Activated CD8-positive, alpha-beta T cell treated with anti-CD3 and anti-CD28 coated beads for 36 hours (primary cell): ENCODE data around the gene CDC5L. TPM values are rescaled to one million over a fixed set of nuclear protein-coding genes. Genes with fewer than 3 reads are reported as not detected.

Source experiments
- ATAC-seq: fragments of 200-7000 bp; cut with Tn5 transposase; one replicate; pipeline ENCODE4 v1.10.0; 2021; ENCODE audit warnings: mild to moderate bottlenecking, moderate library complexity
- CTCF ChIA-PET: fragments of 350-600 bp; sonication (Branson Sonifier 250); formaldehyde crosslinking; loops from one replicate; lab custom pipeline; 2021; ENCODE audit warnings: antibody characterized with exemption; lab: Charles Lee
- POLR2A ChIA-PET: fragments of 350-600 bp; sonication (Branson Sonifier 250); formaldehyde crosslinking; loops from one replicate; lab custom pipeline; 2021; ENCODE audit warnings: antibody characterized with exemption; lab: Charles Lee
- DNase-seq: peaks from one replicate; pipeline ENCODE4 v3.0.0-alpha.2; 2020
- H3K27ac Mint-ChIP-seq: one replicate; pipeline ENCODE4 v1.8.0; 2021; ENCODE audit warnings: mild to moderate bottlenecking, mixed read lengths
- H3K27me3 Mint-ChIP-seq: one replicate; pipeline ENCODE4 v1.8.0; 2021; ENCODE audit warnings: mixed read lengths
- H3K36me3 Mint-ChIP-seq: one replicate; pipeline ENCODE4 v1.8.0; 2021; ENCODE audit warnings: low read depth, mixed read lengths
- H3K4me1 Mint-ChIP-seq: one replicate; pipeline ENCODE4 v1.8.0; 2021; ENCODE audit warnings: low read depth, mixed read lengths
- H3K4me3 Mint-ChIP-seq: one replicate; pipeline ENCODE4 v1.8.0; 2021; ENCODE audit warnings: mild to moderate bottlenecking, moderate library complexity, mixed read lengths
- H3K9me3 Mint-ChIP-seq: one replicate; pipeline ENCODE4 v1.8.0; 2021; ENCODE audit warnings: mixed read lengths
- intact Hi-C: fragments of 100-400 bp; cut with micrococcal nuclease; formaldehyde crosslinking; loops from one replicate; pipeline ENCODE4 v1.10.0; 2022
- total RNA-seq, 2 experiments: library from RNA; stranded (reverse); gene quantifications; one replicate each; pipeline ENCODE4 v1.2.3, GENCODE V29; 2021
- TF ChIP-seq, protein P1 (sequence below): fragments of 200-600 bp; IDR thresholded peaks from one replicate; pipeline ENCODE4 v1.8.0; 2022; ENCODE audit warnings: antibody characterized with exemption, mild to moderate bottlenecking

The CDC5L gene
- total RNA-seq, 2 experiments from 2014 or later = 20.4 to 21.4 TPM

DNA sequence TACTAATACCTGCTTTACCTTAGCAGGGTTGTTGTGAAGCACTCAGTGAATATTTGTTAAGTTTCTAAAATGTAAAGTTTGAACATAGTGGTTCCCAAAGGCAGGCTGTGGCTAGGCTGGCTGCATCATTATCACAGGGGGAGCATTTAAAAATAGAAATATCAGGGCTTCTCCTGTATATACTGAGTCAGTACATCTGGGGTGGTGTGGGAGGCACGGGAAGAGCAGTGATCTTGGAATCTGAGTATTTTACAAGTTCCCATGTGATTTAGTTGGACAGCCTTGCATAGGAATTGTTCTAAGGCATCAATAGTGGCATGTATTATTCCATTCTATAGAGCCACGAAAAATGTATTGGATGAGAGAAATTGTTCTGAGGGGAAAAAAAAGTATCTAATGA lies 8.0 kb downstream of the CDC5L start:
- intact Hi-C loops = no loop called here
- DNase-seq = no peak
- peak overlapping the region; percentile 22 for H3K27ac Mint-ChIP-seq
- no peaks in the 10 kb centered on the region for H3K9me3 Mint-ChIP-seq
- CTCF ChIA-PET = no interaction called here
- no peak for ATAC-seq
- peaks cover 66% of the 10 kb centered on the region for H3K36me3 Mint-ChIP-seq
- H3K4me1 Mint-ChIP-seq = peaks cover 17% of the 10 kb centered on the region
- POLR2A ChIA-PET = no interaction called here
- H3K4me3 Mint-ChIP-seq = no peak overlapping the region
- H3K27me3 Mint-ChIP-seq = no peaks in the 10 kb centered on the region
- TF ChIP-seq, protein P1, sequence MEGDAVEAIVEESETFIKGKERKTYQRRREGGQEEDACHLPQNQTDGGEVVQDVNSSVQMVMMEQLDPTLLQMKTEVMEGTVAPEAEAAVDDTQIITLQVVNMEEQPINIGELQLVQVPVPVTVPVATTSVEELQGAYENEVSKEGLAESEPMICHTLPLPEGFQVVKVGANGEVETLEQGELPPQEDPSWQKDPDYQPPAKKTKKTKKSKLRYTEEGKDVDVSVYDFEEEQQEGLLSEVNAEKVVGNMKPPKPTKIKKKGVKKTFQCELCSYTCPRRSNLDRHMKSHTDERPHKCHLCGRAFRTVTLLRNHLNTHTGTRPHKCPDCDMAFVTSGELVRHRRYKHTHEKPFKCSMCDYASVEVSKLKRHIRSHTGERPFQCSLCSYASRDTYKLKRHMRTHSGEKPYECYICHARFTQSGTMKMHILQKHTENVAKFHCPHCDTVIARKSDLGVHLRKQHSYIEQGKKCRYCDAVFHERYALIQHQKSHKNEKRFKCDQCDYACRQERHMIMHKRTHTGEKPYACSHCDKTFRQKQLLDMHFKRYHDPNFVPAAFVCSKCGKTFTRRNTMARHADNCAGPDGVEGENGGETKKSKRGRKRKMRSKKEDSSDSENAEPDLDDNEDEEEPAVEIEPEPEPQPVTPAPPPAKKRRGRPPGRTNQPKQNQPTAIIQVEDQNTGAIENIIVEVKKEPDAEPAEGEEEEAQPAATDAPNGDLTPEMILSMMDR = no peak

DNA sequence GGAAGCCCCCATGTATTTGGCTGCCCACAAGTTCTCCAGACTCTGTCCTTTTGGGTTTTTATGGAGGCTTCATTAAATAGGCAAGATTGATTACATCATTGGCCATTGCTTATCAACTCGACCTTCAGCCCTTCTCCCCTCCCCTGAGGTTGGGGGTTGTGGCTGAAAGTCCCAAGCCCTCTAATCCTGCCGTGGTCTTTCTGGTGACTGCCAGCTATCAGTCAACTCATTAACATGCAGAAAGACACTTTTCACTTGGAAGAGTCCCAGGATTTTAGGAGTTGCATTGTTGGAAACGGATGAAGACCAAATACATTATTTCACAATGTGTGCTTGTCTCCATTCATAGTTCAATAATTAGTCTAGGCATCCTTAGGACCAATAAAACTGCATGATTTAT lies 9.5 kb downstream of the CDC5L start:
- H3K27ac Mint-ChIP-seq = no peak overlapping the region
- H3K4me1 Mint-ChIP-seq = peaks cover 22% of the 10 kb centered on the region
- POLR2A ChIA-PET = interaction anchor here (1.0 to 1.4 kb wide), 3 partner anchors 9 to 63 kb away, joined by 3 to 12 read pairs (median 6); partner anchors contain the start of gene CDC5L
- ATAC-seq (no peak), DNase-seq (no peak)
- intact Hi-C loops = no loop called here
- H3K9me3 Mint-ChIP-seq = no peaks in the 10 kb centered on the region
- CTCF ChIA-PET = interaction anchor here (0.8 to 1.3 kb wide), 3 partner anchors 29 to 79 kb away, joined by 3 read pairs; no protein-coding TSS in a partner anchor
- H3K4me3 Mint-ChIP-seq = no peak overlapping the region
- H3K27me3 Mint-ChIP-seq = no peaks in the 10 kb centered on the region
- H3K36me3 Mint-ChIP-seq = peaks cover 67% of the 10 kb centered on the region
- TF ChIP-seq, protein P1 = no peak

DNA sequence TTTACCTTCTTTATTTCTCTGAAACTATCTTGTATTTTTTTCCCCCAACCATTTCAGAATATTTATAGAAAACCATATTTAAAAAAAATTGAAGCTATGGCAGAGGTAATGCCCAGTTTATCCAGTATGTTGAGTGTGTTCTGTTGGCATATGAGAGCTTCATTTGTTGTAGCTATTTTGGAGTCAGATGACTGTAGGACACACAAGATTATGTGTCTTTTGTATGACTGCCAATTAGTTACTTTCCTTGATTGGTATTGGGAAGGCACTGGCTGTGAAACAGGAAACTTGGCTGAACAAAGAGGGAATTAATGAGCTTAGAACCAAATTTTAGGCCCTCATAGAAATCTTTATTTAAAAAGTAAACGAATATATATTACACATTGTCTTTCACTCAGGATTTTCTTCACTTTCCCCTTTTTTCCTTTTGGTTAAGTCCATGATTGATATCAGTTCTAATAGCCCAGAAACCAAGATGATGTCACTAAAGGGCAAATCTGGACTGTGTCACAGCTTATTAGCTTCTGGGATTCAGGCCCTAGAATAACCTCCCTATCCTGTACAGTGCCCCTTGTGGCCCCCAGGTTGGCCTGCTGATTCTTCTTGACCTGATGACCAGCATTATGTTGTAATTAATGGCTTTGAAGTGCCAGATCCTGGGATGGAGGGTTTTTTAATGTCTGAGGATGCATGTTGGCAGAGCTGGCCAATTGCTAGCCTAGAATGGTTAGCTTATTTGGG lies 10.1 kb downstream of the CDC5L start:
- Mint-ChIP-seq H3K27me3 (no peaks in the 10 kb centered on the region), H3K9me3 (no peaks in the 10 kb centered on the region), H3K27ac (no peak overlapping the region), H3K4me1 (peaks cover 22% of the 10 kb centered on the region), H3K4me3 (no peak overlapping the region), H3K36me3 (peaks cover 65% of the 10 kb centered on the region)
- POLR2A ChIA-PET = interaction anchor here (1.0 to 1.4 kb wide), 3 partner anchors 10 to 62 kb away, joined by 3 to 12 read pairs (median 6); partner anchors contain the start of gene CDC5L
- TF ChIP-seq, protein P1 = no peak
- DNase-seq (no peak), ATAC-seq (no peak)
- intact Hi-C loops = no loop called here
- CTCF ChIA-PET = interaction anchor here (0.8 to 1.3 kb wide), 3 partner anchors 29 to 78 kb away, joined by 3 read pairs; no protein-coding TSS in a partner anchor

DNA sequence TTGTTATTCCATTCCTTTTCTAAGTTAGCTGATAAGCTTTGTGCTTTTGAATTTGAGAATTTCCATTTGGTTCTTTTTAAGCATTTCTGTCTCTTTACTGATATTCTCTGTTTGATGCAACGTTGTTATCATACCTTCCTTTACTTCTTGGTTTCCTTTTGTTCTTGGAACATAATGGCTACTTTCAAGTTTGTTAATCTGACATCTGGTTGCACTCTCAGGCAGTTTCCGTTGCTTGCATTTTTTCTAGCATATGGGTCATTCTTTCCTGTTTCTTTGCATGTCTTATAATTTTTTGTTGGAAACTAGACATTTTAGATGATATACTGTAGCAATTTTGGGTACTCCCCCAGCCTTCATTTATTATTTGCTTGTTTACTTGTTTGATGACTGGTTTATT lies 12.5 kb downstream of the CDC5L start:
- POLR2A ChIA-PET = interaction anchor here (2.1 kb wide), 1 partner anchor 13 kb away, joined by 7 read pairs; the partner anchor contains the start of gene CDC5L
- TF ChIP-seq, protein P1 = no peak
- H3K27me3 Mint-ChIP-seq = no peaks in the 10 kb centered on the region
- DNase-seq (no peak), ATAC-seq (no peak)
- H3K4me1 Mint-ChIP-seq = peaks cover 27% of the 10 kb centered on the region
- peak overlapping the region; percentile 74 for H3K27ac Mint-ChIP-seq
- intact Hi-C loops = no loop called here
- no peak overlapping the region for H3K4me3 Mint-ChIP-seq
- H3K36me3 Mint-ChIP-seq = peaks cover 61% of the 10 kb centered on the region
- no peaks in the 10 kb centered on the region for H3K9me3 Mint-ChIP-seq
- CTCF ChIA-PET = no interaction called here

DNA sequence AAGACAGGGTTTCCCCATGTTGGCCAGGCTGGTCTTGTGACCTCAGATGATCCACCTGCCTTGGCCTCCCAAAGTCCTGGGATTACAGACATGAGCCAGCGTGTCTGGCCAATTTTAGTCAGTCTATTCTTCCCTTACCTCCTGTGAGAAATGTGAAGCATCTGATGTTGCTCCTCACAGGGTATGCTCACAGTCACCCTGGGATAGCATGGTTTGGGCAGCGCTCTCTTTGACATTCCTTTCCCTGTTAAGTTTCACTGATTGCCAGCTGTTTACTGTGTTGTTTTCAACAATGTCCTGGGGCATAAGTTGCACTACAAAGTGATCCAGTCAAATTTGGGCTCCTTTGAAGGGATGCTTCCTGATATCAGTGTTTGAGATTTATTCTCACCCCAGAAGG lies 13.1 kb downstream of the CDC5L start:
- intact Hi-C loops = no loop called here
- ChIA-PET POLR2A (interaction anchor here (2.1 kb wide), 1 partner anchor 13 kb away, joined by 7 read pairs; the partner anchor contains the start of gene CDC5L), CTCF (interaction anchor here (0.7 kb wide), 1 partner anchor 31 kb away, joined by 3 read pairs; no protein-coding TSS in a partner anchor)
- peaks cover 30% of the 10 kb centered on the region for H3K4me1 Mint-ChIP-seq
- H3K4me3 Mint-ChIP-seq = no peak overlapping the region
- H3K9me3 Mint-ChIP-seq = no peaks in the 10 kb centered on the region
- H3K27me3 Mint-ChIP-seq = no peaks in the 10 kb centered on the region
- peak overlapping the region; percentile 38 for H3K27ac Mint-ChIP-seq
- ATAC-seq = no peak
- DNase-seq = no peak
- peaks cover 61% of the 10 kb centered on the region for H3K36me3 Mint-ChIP-seq
- TF ChIP-seq, protein P1 = no peak
